AG10803 (cell line): ENCODE measurements around the gene INHBB.
A peak's percentile ranks its signal among the peaks of the same experiment; 100 is the strongest.
"Not testable (repeated sequence)": the region's sequence is repeated elsewhere in the genome, so short reads cannot be mapped to it uniquely, and the experiment has no call there.

Source experiments
- DNase-seq: peaks from one replicate; pipeline ENCODE4 v3.0.0; 2010; ENCODE audit warnings: low read depth
- H3K4me3 ChIP-seq: 2 replicates; pipeline ENCODE4 v1.5.1; 2011; ENCODE audit warnings: mild to moderate bottlenecking, low read length, control low read depth
- TF ChIP-seq, protein P1 (sequence below): conservative IDR thresholded peaks from 2 replicates; pipeline ENCODE4 v1.5.1; 2011; ENCODE audit warnings: mild to moderate bottlenecking, low read length, control low read depth, inconsistent platforms

Gene INHBB

DNA sequence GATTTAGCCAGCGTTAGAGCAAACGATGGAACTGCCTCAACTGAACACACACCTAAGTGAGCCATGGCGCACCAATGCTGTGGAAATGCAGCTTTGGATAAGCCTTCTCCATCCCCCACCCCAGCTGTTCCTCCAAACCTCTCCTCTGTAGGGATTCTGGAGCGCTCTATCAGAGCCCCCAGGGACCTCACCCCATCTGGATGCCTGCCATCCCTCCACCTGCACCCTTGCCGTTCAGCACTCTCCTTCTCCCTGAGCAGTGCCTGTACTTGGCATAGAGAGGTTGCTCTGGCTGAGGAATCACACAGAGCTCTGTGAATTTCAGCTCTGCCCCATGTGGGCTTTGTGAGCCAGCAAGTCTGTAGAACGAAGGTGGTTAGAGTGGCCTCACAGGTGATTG lies 42.8 kb upstream of the INHBB start:
- no peak for DNase-seq
- TF ChIP-seq, protein P1, sequence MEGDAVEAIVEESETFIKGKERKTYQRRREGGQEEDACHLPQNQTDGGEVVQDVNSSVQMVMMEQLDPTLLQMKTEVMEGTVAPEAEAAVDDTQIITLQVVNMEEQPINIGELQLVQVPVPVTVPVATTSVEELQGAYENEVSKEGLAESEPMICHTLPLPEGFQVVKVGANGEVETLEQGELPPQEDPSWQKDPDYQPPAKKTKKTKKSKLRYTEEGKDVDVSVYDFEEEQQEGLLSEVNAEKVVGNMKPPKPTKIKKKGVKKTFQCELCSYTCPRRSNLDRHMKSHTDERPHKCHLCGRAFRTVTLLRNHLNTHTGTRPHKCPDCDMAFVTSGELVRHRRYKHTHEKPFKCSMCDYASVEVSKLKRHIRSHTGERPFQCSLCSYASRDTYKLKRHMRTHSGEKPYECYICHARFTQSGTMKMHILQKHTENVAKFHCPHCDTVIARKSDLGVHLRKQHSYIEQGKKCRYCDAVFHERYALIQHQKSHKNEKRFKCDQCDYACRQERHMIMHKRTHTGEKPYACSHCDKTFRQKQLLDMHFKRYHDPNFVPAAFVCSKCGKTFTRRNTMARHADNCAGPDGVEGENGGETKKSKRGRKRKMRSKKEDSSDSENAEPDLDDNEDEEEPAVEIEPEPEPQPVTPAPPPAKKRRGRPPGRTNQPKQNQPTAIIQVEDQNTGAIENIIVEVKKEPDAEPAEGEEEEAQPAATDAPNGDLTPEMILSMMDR = no peak
- no peak overlapping the region for H3K4me3 ChIP-seq

GRCh38 chr2:120305296-120305695 lies 40.6 kb upstream of the INHBB start:
- no peak overlapping the region for H3K4me3 ChIP-seq
- DNase-seq = no peak
- TF ChIP-seq, protein P1 = peak; percentile 36

DNA sequence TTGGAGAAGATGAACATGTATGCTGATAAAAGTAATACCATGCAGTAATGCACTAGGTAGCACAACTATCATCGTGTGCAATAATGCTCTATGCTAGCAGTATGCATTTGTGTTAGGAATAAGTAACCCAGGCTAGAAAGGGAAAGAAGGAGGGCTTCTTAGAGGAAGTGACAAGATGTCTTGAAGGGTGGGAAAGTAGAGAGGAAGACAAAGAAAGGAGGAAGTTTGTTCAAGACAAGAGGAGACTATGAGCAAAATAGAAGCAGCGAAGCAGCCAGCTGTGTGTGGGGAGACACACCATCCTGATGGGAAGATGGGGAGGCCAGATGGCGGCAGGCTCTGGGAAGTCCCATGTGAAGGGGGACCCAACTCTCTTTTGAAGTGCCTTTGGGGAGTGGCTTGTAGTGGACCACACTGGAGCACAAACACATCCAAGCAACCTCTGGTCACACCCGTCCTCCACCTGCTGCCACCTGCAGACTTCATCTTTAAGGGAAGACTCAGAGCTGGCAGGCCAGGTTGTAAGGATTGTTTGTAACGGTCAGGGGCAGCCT lies 39.9 kb upstream of the INHBB start:
- TF ChIP-seq, protein P1 = no peak
- no peak overlapping the region for H3K4me3 ChIP-seq
- DNase-seq = no peak

DNA sequence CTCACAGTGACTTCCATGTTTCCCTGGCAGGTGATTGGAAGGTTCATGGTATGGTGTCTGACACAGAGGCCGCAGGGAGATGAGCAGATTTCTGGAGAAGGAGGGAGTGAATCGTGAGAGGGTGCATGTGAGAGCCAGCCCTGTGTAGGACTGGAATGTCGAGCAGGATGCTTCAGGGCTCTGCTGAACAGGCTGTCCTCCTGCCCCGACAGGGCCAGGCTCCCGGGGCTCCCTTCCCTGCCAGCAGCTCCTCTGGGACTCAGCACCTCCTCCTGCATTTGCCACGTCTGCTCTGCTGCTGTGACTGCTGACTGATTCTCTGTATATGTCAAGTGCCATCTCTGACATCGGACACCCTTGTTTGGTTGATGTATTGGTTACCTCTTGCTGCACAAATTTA lies 38.5 kb upstream of the INHBB start:
- TF ChIP-seq, protein P1 = no peak
- no peak overlapping the region for H3K4me3 ChIP-seq
- DNase-seq = no peak

- H3K4me3 ChIP-seq = no peak overlapping the region
- TF ChIP-seq, protein P1 = no peak
- no peak for DNase-seq
These were observed 37.7 kb upstream of the INHBB start for GRCh38 chr2:120308038-120308910.

- DNase-seq = no peak
- H3K4me3 ChIP-seq = no peak overlapping the region
- TF ChIP-seq, protein P1 = no peak
These were observed 35.8 kb upstream of the INHBB start for GRCh38 chr2:120310136-120310535.

DNA sequence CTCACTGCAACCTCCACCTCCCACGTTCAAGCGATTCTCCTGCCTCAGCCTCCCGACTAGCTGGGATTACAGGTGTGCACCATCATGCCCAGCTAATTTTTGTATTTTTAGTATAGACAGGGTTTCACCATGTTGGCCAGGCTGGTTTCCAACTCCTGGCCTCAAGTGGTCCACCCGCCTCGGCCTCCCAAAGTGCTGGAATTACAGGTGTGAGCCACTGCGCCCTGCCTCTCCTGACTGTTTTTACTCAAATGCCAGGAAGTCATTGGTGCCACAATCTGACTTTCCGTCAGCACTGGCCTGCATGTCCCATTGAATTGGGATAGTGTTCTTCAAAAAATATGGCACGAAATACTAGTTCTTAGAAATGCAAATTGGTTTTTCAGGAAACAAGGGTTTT lies 35.1 kb upstream of the INHBB start:
- H3K4me3 ChIP-seq, DNase-seq: not testable (repeated sequence)
